Measurements from ENCODE around the gene BPI.
"Not testable (repeated sequence)": the region's sequence is repeated elsewhere in the genome, so short reads cannot be mapped to it uniquely, and the experiment has no call there.

The BPI gene

GRCh38 chr20:38303908-38304379 is at the start of gene BPI:
Gene BPI (plus strand): TSS chr20:38304156. CDS start chr20:38304224, 68 bp downstream.
- DNase-seq: no peak

- DNase-seq: not testable (repeated sequence)
These were observed 49.3 kb upstream of the BPI start for GRCh38 chr20:38254621-38255020.

GRCh38 chr20:38255393-38255792 is 48.6 kb upstream of the BPI start:
- peak; percentile 43 for DNase-seq

DNA sequence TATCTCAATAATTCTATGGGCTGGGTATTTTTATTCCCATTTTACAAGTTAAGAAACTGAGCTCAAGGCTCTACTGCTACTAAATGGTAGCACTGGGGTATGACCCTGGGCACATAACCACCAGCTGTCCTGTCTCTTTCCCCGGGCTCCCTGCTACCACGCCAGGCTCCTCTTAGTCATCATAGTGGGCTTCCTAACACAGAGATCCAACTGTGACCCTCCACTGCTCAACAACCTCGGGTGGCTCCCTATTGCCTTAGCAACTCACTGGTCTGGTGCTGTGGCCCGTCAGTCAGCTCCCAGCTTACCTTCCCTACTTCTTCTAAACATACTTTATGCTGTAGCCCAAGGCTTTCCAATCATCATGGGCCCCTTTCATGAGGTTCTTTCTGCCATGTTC is 47.9 kb upstream of the BPI start:
- no peak for DNase-seq

- no peak for DNase-seq
These were observed 47.0 kb upstream of the BPI start for GRCh38 chr20:38256966-38257365.

- DNase-seq: no peak
These were observed 45.3 kb upstream of the BPI start for GRCh38 chr20:38258545-38259215.

- DNase-seq: peak; percentile 52
These were observed 44.0 kb upstream of the BPI start for GRCh38 chr20:38260025-38260377.

- peak; percentile 82 for DNase-seq
These were observed 43.4 kb upstream of the BPI start, which contains the start of gene KIAA1755 for GRCh38 chr20:38260378-38261053. Gene KIAA1755 (minus strand): TSS chr20:38260735. CDS start chr20:38260500, 235 bp downstream.

GRCh38 chr20:38261054-38261390 is 42.9 kb upstream of the BPI start:
- no peak for DNase-seq

DNA sequence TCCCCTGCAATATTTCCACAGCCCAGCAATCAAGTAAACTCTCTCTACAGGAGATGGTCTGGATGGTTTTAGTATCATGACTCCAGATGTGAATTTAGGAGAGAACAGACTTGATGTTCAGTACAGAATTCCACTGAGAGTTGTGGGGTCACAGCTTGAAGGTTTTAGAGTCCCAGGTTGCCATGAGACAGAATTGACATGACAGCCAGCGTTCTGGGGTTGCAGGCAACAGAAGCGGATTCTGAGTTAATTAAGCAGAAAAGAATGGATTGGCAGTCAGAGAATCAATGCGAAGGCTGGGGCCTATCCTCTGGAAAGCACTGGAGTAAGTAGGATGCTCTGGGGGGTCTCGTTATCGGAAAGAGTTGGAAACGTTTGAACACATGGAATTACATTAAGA is 41.0 kb upstream of the BPI start:
- DNase-seq: no peak

- DNase-seq: no peak
These were observed 37.5 kb upstream of the BPI start for GRCh38 chr20:38266426-38266825.

DNA sequence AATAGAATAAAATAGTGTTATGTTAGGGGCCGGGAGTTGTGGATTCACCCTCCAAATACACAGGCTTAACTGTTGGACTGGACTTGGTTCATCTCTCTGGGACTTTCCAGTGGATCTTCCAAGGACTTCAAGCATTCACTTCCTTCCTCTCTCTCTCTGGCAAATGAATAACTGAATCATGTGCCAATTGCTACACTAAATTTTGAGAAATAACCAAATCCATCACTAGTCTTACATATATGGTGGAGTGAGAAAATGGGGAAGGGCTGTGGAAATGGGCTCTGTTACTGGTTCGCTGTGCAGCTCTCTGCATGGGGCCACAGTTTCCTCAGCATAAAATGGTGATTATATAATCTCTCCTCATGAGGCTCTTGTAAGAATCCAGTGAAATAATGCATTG is 36.7 kb upstream of the BPI start:
- DNase-seq: no peak

GRCh38 chr20:38267901-38268514 is 35.9 kb upstream of the BPI start:
- no peak for DNase-seq

DNA sequence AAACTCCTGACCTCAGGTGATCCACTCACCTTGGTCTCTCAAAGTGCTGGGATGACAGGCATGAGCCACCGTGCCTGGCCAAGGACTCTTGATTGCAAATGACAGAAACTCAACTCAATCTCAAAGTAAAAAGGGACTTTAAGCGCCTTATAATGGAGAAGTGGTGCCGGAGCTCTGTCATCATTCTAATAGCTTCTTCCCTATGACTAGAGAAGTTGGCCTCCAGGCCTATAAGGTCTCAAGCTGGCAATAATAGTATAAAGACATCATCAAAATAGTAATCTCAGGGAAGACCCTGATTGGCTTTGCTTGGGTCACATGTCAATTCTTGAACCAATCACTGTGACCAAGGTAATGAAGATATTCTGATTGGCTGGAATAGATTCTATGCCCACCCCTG is 34.9 kb upstream of the BPI start:
- DNase-seq: no peak

- no peak for DNase-seq
These were observed 34.2 kb upstream of the BPI start for GRCh38 chr20:38269715-38270114.

- DNase-seq: no peak
These were observed 32.9 kb upstream of the BPI start for GRCh38 chr20:38270869-38271605.

DNA sequence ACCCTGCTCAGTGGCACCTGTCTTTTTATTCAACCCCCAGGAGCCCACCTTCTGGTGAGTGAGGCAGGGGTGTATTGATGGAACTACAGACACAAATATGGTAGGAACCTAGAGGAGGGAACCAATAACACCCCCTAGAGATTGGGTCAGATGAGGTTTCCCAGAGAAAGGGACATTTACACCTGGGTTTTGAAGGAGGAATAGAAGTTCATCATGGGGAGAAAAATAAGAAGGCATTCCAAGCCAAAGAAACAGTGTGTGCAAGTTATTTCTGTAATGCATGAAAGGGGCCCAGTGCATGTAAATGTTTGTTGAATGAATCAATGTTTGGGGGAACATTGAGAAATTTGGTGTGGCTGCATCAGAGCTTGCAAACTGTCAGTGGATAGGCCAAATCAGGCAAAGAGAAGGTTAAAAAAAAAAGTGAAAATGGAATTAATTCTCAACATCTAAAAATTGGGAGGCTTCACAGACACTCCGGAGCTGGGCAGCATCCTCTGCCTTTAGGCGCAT is 32.3 kb upstream of the BPI start:
- DNase-seq: no peak

DNA sequence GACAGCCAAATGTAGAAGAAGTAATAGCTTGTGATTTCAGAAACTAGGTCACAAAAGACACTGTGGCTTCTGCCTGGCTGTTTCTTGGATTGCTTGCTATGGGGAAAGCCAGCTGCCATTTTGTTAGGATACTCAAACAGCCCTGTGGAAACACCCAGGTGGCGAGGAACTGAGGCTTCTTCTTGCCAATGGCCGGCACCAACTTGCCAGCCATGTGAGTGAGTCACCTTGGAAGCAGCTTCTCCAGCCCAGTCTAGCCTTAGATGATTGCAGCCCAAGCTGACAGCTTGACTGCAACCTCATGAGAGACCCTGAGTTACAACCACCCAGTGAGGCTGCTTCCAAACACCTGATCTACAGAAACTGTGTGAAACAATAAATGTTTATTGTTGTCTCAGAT is 31.6 kb upstream of the BPI start:
- no peak for DNase-seq

DNA sequence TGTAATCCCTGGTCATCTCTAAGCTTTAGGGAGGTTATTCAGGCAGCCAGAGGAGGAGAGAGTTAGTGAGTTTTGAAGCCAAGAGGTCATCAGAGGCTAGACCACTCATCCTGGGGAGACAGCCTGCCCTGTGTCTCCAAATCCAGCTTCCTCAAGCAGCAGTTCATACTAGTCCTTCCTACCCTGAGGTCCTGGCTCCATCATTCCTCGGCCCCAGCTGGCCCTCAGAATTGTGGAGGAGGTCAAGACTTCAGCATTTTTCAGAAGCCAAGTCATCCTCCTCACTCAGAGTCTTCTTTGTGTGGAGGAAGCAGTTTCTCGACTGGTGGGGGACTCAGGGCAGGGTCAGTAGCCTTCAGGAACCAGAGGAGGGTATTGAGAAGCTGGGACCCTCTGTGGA is 31.0 kb upstream of the BPI start:
- no peak for DNase-seq

DNA sequence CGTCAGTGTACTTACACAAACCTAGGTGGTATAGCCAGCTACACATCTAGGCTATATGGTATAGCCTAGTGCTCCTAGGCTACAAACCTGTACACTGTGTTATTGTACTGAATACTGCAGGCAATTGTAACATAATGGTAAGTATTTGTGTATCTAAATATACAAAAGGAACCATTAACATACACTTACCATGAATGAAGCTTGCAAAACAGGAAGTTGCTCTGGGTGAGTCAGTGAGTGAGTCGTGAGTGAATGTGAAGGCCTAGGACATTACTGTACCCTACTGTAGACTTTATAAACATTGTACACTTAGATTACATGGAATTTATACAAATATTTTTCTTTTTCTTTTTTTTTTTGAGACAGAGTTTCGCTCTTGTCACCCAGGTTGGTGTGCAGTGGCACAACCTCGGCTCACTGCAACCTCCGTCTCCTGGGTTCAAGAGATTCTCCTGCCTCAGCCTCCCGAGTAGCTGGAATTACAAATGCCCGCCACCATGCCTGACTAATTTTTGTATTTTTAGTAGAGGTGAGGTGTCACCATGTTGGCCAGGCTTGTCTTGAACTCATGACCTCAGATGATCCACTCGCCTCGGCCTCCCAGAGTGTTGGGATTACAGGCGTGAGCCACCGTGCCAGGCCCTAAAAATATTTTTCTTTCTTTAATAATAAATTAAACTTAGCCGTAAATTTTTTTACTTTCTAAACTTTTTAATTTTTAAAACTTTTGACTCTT is 28.0 kb upstream of the BPI start:
- no peak for DNase-seq

GRCh38 chr20:38277285-38277684 is 26.7 kb upstream of the BPI start:
- no peak for DNase-seq

GRCh38 chr20:38277691-38278090 is 26.3 kb upstream of the BPI start:
- no peak for DNase-seq

DNA sequence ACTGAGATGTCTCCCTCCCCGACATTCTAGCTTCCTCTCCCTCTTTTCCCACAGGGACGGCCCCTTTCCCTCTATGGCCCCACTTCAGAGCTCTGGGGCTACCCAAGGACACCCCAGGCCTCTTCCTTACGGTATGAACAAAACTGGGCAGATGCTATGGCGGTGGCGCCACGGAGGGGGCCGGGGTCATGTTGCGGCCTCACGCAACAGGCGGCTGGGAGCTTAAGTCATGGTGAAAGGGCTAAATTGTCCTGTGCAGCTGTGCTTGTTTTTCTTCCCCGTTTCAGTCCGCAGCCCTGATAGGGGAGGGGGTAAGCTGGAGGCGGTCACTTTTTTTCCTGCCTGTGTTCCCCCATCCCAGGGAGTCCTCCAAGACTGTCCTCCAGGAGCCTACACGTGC is 25.8 kb upstream of the BPI start:
- DNase-seq: no peak

All from midbrain (tissue), 1 donor.